ENCODE data around the gene STK32A. TPM values are rescaled to one million over a fixed set of nuclear protein-coding genes. Genes with fewer than 3 reads are reported as not detected.

Gene STK32A
- total RNA-seq, 1 experiment from 2014 or later = not detected

GRCh38 chr5:147223948-147224791, 10.7 kb upstream of the STK32A start:
- BruUV-seq (replicated peaks) = no TSS peak
- in situ Hi-C loops (cut with HindIII; ENCODE audit: low pct_unique_long_range_greater_than_20kb, low sequenced_read_pairs) = no loop called here
- ATAC-seq = peak; percentile 83; the same call in 1 of the 2 replicates

GRCh38 chr5:147225938-147226337, 8.9 kb upstream of the STK32A start:
- intact Hi-C loops (cut with micrococcal nuclease; ENCODE audit: unreplicated experiment) (loop anchor here (2.0 kb wide), 1 partner anchor 353 kb away; no protein-coding TSS in a partner anchor), in situ Hi-C loops (cut with HindIII; ENCODE audit: low pct_unique_long_range_greater_than_20kb, low sequenced_read_pairs) (no loop called here)
- CTCF ChIA-PET = no interaction called here
- Histone ChIP-seq H3K9me3 (ENCODE audit: control insufficient read depth, insufficient read depth, low read depth, low read length) (no peaks in the 10 kb centered on the region), H3K4me1 (ENCODE audit: control insufficient read depth, insufficient read depth, low read length) (no peaks in the 10 kb centered on the region), H3K27ac (ENCODE audit: low read length) (no peak overlapping the region), H3K36me3 (ENCODE audit: control insufficient read depth, insufficient read depth, low read length) (no peaks in the 10 kb centered on the region), H3K27me3 (ENCODE audit: control insufficient read depth, insufficient read depth, low read length) (no peaks in the 10 kb centered on the region), H3K4me3 (ENCODE audit: low read depth in 2 of 2, low read length in 2 of 2) (no peak overlapping the region)
- no peak for TF ChIP-seq CTCF (IDR thresholded peaks at IDR 0.05)
- no peak for TF ChIP-seq POLR2AphosphoS5 (IDR thresholded peaks at IDR 0.05; ENCODE audit: low read depth, low read length)
- no peak for TF ChIP-seq TCF7L2 (IDR thresholded peaks at IDR 0.05; ENCODE audit: low read depth, low read length)
- TF ChIP-seq REST (IDR thresholded peaks at IDR 0.05; ENCODE audit: insufficient read depth in 1 of 2, low read depth in 2 of 2, low read length in 1 of 2) = no peak
- DNase-seq (ENCODE audit: low read depth, low spot score) = no peak
- BruUV-seq (replicated peaks) = no TSS peak
- no peak for ATAC-seq
- POLR2A ChIA-PET = no interaction called here

More at GRCh38 chr5:147223948-147224791, 10.7 kb upstream of the STK32A start:
- Histone ChIP-seq H3K4me1 (ENCODE audit: control insufficient read depth, insufficient read depth, low read length) (no peaks in the 10 kb centered on the region), H3K4me3 (ENCODE audit: low read depth in 2 of 2, low read length in 2 of 2) (no peak overlapping the region), H3K9me3 (ENCODE audit: control insufficient read depth, insufficient read depth, low read depth, low read length) (no peaks in the 10 kb centered on the region), H3K27ac (ENCODE audit: low read length) (no peak overlapping the region), H3K36me3 (ENCODE audit: control insufficient read depth, insufficient read depth, low read length) (no peaks in the 10 kb centered on the region), H3K27me3 (ENCODE audit: control insufficient read depth, insufficient read depth, low read length) (no peaks in the 10 kb centered on the region)
- TF ChIP-seq CTCF (IDR thresholded peaks at IDR 0.05) (peak; percentile 48; the same call in 1 of the 2 replicates), POLR2AphosphoS5 (IDR thresholded peaks at IDR 0.05; ENCODE audit: low read depth, low read length) (no peak)
- POLR2A ChIA-PET = no interaction called here
- CTCF ChIA-PET = no interaction called here
- intact Hi-C loops (cut with micrococcal nuclease; ENCODE audit: unreplicated experiment) = loop anchor here (2.0 to 5.0 kb wide), 2 partner anchors 143 to 355 kb away; no protein-coding TSS in a partner anchor
- no peak for DNase-seq (ENCODE audit: low read depth, low spot score)
